SIG-M5 treated with dmso at 0.1 percent for 504 hours (cell line): Measurements from ENCODE around the gene MAPKAP1.

Experiments
- DNase-seq: peaks from one replicate; lab custom pipeline; 2025; ENCODE audit not compliant: unreplicated experiment; lab: John Stamatoyannopoulos, UW

The MAPKAP1 gene

GRCh38 chr9:125399165-125399564, 307.8 kb downstream of the MAPKAP1 start:
- no peak for DNase-seq

- no peak for DNase-seq
Measured at GRCh38 chr9:125398243-125398642, 308.8 kb downstream of the MAPKAP1 start.

DNA sequence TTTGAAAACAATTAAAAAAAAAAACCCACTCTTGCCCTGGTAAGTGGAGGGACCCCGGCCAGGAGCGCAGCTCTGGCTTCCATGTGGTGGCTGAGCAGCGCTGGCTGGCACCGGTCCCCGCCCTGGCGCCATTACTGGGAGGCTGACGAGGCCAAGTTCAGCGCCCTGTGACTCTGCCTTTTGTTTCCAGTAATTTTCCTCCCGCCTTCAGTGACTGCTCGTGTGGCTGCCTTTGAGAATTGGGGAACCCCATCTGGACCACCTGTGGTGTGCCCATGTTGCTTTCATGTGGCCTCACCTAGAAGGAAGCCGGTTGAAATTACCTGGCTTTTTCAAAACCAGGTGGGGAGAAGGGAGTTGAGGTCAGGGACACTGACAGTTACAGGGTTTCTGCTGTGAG, 309.3 kb downstream of the MAPKAP1 start:
- no peak for DNase-seq

DNA sequence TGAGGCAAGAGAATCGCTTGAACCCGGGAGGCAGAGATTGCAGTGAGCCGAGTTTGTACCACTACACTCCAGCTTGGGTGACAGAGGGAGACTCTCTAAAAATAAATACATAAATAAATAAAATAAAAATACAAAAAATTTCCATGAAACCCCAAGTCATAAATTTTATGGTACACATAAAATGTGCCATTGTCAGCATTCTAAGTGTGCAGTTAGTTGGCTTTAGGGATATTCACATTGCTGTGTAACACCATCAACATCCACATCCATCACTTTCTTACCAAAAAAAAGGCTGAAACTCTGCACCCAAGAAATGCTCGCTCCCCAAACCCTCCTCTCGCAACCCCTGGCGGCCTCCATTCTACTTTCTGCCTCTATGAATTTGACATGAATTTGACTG, 310.2 kb downstream of the MAPKAP1 start:
- no peak for DNase-seq

- DNase-seq: no peak
Measured at GRCh38 chr9:125393426-125393825, 313.6 kb downstream of the MAPKAP1 start.

GRCh38 chr9:125391704-125392103, 315.3 kb downstream of the MAPKAP1 start:
- DNase-seq: no peak

DNA sequence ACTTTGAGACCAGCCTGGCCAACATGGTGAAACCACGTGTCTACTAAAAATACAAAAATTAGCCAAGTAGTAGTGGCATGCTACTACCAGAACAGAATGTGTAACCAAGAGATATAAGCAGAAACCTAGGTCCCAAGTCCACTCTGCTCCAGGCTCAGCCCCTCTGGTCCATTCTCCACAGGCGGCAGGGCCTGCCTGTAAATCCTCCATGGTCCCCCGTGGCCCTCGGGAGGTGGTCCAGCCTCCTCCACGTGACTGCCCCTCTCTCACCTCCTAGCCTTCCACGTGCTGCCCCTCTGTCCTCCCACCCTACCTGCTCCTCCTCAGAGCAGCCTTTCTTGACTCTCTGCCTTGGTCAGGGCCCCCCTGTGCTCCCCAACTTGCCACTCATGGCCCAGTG, 318.0 kb downstream of the MAPKAP1 start:
- no peak for DNase-seq

DNA sequence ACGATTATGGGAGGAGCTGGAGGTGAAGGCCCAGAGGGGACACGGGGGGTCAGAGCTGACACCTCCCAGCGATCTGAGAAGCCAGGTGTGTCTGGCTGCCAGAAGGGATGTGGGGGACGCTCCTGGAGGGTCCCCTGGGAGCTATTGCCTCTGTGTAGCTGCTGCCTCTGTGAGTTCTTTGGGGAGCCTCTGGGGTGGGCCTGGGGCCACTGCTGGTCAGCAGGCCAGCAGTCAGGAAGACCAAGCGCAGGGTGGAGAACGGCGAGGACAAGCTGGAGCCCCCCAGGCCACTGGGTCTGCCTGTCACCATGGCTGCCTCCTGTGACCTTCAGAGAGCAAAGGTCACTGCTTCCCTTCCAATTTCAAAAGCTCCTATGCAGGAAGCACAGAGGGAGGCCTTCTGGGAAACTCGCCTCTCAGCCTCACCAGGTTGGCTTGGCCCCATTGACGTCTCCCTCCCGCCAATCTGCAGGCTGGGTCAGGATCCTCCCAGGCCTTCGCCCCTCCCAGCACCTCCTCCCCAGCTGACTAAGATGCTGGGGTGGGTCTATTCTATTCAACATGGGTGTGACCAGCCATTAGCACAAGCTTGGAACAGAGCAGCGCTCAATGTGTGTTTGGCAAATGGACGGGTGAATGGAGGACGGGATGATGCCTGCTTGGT, 319.0 kb downstream of the MAPKAP1 start:
- DNase-seq: no peak
